GM18909 (cell line): ENCODE data around the gene CTNNB1.

Experiments used
- ATAC-seq: cut with Tn5 transposase; IDR thresholded peaks from one replicate; pipeline ENCODE4 v1.9.1; 2021; ENCODE audit warnings: mild to moderate bottlenecking; ENCODE audit not compliant: unreplicated experiment, poor library complexity

Gene CTNNB1

GRCh38 chr3:41213588-41213987, 14.3 kb downstream of the CTNNB1 start:
- ATAC-seq = no peak

DNA sequence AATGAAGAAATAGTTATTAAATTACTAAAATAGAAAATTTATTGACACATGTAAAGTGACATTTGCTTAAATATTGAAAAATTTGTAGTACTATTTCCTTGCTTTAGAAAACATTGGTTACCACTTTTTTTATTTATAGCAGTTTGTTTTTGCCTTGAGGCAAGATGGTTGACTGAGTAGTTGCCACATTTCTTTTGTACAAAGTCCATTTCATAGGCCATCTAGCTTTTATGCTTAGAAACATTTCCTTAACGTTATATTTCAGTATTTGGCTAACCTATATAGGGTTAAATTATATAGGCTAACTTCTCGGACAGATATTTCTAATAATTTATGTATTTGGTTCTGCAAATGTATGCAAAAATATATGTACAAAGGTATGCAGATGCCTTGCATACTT, 17.1 kb downstream of the CTNNB1 start:
- ATAC-seq = no peak

- ATAC-seq = no peak
These were observed 17.7 kb downstream of the CTNNB1 start for GRCh38 chr3:41216993-41217392.

DNA sequence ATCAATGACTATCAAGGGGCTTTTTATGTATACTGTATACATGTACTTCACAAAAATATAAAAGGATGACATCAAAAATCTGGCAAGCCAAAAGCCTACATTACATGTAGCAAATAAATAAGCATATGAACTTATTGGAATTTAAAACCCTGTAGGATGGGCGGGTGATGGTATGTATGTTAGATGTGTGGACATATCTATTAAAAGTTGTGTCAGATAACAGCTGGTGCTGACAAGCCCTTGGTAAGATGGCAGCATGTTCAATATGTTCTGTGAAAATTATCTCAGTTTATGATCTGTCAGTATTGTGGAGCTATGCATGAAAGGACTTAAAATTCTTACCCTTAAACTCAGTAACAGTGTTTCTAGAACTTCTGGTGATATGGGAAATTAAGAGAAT, 20.1 kb downstream of the CTNNB1 start:
- no peak for ATAC-seq

- no peak for ATAC-seq
These were observed 21.8 kb downstream of the CTNNB1 start for GRCh38 chr3:41220906-41221677.

- ATAC-seq = no peak
These were observed 22.7 kb downstream of the CTNNB1 start for GRCh38 chr3:41222012-41222411.

DNA sequence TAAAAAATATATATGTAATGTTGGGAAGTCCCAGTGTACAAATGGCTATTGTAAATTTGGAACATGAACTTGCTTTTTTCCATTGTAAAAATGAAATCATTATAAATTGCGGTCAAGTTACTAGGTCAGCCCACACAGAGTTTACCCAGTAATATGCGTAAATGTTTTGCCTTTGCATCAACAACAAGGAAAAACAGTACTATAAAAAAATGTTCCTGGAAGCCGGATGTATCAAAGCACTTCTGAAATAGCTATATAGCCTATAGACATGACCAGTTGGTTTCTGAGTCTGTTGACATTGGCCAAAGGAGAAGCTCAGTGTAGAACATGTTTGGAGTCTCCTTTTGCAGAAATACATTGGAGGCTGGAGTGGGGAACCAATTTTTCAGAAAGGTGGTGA, 23.2 kb downstream of the CTNNB1 start:
- no peak for ATAC-seq

GRCh38 chr3:41223078-41223477, 23.8 kb downstream of the CTNNB1 start:
- ATAC-seq = no peak

DNA sequence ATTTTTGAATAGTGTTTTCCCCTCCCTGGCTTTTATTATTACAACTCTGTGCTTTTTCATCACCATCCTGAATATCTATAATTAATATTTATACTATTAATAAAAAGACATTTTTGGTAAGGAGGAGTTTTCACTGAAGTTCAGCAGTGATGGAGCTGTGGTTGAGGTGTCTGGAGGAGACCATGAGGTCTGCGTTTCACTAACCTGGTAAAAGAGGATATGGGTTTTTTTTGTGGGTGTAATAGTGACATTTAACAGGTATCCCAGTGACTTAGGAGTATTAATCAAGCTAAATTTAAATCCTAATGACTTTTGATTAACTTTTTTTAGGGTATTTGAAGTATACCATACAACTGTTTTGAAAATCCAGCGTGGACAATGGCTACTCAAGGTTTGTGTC, 24.4 kb downstream of the CTNNB1 start:
- ATAC-seq = no peak

GRCh38 chr3:41224120-41224806, 25.0 kb downstream of the CTNNB1 start:
- ATAC-seq = no peak

DNA sequence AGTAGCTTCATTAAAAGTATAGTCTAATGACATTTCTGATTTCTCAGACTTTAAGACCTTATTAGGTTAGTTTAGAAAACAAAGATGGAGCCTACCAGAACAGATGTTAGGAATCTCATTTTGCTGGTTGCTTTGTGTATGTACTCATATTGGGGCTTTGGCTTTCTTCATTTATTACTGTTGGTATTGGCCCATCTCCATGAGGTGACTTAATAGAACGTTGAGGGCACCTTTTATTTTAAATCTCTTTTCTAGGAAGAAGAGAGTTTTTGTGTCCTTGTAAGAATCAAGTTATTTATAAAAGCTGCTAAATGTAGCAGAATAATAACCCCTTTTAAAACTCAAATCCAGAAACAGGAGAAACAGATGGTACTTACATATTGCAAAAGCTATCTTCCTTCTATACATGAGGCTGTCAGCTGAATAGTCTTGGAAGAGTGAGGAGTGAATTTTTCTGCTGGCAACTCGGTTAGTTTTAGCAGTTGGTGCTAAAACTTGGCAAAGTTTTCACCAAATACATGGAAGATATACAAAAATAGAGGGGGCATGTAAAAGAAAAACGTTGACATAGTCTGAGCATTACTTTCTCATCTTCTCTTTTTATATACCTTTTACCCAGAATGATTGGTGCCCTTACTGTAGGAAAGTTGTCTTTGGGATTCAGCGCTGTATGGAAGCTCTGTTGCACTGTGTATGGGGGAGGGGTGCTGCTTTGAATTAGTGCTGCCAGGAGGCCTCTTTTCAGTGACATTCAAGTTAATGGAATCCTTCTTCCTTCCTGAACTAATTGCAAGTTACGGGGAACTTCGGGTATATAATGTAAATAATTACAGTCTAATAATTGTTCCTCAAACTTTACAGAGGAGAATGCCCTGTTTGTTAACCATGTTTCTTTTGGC, 35.8 kb downstream of the CTNNB1 start:
- ATAC-seq = no peak

- no peak for ATAC-seq
These were observed 36.9 kb downstream of the CTNNB1 start for GRCh38 chr3:41236228-41236627.

DNA sequence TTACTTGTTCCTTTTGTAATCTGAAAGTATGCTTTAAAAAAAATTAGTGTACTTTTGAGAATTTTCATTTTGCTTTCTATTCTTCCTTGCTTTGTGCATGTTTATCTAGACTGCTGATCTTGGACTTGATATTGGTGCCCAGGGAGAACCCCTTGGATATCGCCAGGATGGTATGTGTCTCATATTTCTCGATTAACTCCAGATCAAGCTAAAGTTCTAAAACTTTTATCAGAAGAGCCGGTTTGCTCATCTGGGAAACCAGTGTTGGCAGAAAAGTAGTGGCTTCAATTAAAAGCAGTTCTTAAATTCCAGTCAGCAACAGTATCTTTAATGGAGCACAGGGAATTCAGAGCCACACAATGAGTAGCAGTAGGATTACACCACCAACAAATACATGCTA, 38.6 kb downstream of the CTNNB1 start:
- no peak for ATAC-seq

- no peak for ATAC-seq
These were observed 40.3 kb downstream of the CTNNB1 start for GRCh38 chr3:41239587-41239986.

- ATAC-seq = no peak
These were observed 41.9 kb downstream of the CTNNB1 start for GRCh38 chr3:41241161-41241560.

DNA sequence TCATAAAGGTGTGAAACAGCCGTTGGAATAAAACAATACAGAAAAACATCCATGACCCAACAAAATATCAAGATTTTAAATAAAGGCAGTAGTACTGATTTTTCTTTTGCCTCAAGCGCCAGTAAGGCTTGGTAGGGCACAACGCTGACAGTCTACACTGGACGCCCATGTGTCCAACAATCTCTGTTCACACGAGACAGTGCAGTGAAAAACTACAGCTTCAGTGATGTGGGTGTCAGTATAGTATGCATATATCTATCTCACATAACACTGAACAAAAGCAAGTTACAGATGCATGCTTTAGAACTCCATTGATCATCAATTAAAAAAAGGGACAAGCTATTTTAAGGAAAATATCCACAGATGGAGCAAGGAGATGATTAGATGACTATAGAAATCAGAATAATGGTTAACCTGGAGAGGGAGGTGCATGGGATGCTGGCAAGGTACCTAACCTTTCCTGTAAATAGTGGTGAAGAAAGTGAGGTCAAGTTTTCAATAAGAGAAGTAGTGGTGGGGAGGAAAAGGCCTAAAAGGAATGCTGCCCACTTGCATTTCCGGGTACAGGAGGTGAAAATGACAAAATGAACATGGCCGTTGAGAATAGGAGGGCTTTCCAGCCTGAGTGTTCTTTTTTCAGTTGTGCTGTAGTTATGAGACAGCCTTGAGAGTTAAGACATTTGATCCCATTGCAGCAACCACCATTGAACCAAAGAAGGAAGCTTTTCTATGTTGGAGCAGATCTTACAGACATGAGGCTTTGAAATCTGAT, 42.7 kb downstream of the CTNNB1 start:
- no peak for ATAC-seq

DNA sequence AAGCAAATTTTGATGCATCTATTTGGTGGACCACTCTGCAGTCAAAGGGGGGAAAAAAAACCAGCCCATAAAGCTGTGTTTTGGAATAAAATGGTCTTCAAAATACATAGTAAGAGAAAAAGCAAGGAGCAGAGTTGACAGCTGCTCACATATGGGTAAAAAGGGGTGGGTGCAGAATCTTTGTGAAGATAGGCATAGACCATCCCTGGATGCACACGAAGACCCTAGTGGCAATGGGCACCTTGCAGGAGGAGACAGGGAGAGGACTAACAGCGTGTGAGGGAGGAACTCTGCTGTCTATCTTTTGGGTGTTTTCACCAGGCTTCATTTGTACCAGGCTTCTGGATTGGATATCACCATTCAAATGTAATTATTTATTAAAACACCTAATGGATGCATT, 43.9 kb downstream of the CTNNB1 start:
- no peak for ATAC-seq

DNA sequence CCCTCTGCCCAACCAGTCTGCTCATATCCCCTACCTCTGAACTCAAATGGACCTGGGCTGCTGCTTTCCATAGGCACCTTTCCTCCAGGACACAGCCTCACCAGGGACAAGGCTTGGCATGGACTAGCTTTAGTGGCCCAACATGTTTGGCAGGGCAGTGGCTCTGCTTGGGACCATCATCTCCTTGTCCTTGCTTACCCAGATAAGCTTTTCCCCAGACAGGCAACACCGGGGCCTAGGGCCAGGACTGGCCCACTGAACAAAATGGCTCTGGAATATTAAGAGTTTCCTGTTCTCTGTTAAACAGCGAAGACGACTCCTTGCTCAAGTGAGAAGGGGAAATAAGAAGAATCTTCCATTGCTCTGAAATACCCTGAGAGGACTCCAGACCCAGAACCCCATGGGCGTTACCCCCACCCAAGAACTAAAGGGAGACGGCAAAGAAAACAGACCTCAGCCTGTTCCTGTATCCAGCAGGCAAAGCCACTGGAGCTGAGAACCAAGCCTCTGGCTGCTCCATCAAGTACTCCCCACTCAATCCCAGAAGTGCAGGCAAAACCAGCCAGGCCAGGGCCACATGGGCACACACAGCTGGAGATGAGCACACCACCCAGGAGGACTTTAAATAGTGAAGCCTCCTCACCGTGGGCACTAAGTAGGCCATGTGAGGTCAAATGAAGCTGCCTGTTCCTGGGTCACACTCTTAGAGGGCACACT, 45.5 kb downstream of the CTNNB1 start:
- no peak for ATAC-seq
